Measurements from ENCODE around the gene SKP1. TPM values are rescaled to one million over a fixed set of nuclear protein-coding genes. Genes with fewer than 3 reads are reported as not detected.

SKP1 gene
- total RNA-seq, 1 donor from 2014 or later: 506 TPM

- Histone ChIP-seq H3K4me1 (peaks cover 13% of the 10 kb centered on the region), H3K4me3 (no peak overlapping the region), H3K9me3 (replicated peaks) (no peaks in the 10 kb centered on the region), H3K36me3 (no peaks in the 10 kb centered on the region), H3K27me3 (ENCODE audit: low read depth) (no peaks in the 10 kb centered on the region), H3K27ac (replicated peaks) (no peak overlapping the region)
- TF ChIP-seq, protein P1, sequence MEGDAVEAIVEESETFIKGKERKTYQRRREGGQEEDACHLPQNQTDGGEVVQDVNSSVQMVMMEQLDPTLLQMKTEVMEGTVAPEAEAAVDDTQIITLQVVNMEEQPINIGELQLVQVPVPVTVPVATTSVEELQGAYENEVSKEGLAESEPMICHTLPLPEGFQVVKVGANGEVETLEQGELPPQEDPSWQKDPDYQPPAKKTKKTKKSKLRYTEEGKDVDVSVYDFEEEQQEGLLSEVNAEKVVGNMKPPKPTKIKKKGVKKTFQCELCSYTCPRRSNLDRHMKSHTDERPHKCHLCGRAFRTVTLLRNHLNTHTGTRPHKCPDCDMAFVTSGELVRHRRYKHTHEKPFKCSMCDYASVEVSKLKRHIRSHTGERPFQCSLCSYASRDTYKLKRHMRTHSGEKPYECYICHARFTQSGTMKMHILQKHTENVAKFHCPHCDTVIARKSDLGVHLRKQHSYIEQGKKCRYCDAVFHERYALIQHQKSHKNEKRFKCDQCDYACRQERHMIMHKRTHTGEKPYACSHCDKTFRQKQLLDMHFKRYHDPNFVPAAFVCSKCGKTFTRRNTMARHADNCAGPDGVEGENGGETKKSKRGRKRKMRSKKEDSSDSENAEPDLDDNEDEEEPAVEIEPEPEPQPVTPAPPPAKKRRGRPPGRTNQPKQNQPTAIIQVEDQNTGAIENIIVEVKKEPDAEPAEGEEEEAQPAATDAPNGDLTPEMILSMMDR (IDR thresholded peaks at IDR 0.05; ENCODE audit: borderline replicate concordance): peak; percentile 96
- peak; percentile 50 for DNase-seq
- intact Hi-C loops (cut with micrococcal nuclease): loop anchor here (2.0 kb wide), 1 partner anchor 104 kb away; no protein-coding TSS in a partner anchor
These were observed 7.7 kb upstream of the SKP1 start for GRCh38 chr5:134184155-134185135.

DNA sequence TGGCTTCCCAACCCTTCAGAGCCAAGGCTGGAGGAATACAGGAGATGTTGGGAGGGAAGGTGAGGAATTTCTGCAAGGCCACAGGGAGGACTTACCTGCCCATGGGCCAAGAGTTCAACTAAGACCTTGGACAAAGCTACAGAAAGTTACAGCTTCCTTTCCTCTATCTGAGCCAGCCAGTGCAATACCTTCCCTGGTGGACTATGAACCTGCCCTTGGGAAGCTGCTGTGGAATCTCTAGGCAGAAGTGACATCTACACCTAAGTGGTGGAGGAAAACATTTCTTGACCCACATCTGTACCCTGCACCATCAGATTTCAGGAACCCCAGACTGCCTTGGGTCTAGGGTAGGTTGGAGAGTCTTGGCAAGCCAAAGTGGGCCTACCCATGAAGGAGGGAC lies 6.7 kb upstream of the SKP1 start:
- no peak for DNase-seq
- intact Hi-C loops (cut with micrococcal nuclease): no loop called here
- TF ChIP-seq, protein P1 (IDR thresholded peaks at IDR 0.05; ENCODE audit: borderline replicate concordance): no peak
- Histone ChIP-seq H3K9me3 (replicated peaks) (no peaks in the 10 kb centered on the region), H3K4me3 (no peak overlapping the region), H3K36me3 (no peaks in the 10 kb centered on the region), H3K27ac (replicated peaks) (no peak overlapping the region), H3K27me3 (ENCODE audit: low read depth) (no peaks in the 10 kb centered on the region), H3K4me1 (peaks cover 11% of the 10 kb centered on the region)

DNA sequence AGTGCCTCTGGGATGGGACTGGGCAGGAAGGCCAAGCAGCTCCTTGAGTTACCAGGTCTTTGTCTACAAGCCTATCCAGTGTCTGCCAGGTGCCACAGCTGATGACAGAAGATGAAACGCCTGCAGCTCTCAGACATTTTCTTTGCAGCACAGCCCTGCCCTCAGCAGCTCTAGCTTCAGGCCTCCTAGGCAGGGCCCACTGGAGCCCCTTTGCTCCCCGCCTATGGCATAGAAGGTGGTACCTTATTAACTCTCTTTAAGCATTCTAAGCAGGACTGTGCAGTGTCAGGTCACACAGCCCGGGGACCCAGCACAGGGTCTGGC lies 1.3 kb upstream of the SKP1 start:
- Histone ChIP-seq H3K9me3 (replicated peaks) (no peaks in the 10 kb centered on the region), H3K4me1 (peaks cover 47% of the 10 kb centered on the region), H3K27ac (replicated peaks) (peak overlapping the region; percentile 100), H3K27me3 (ENCODE audit: low read depth) (no peaks in the 10 kb centered on the region), H3K4me3 (peak overlapping the region; percentile 96), H3K36me3 (peaks cover 4% of the 10 kb centered on the region)
- DNase-seq: no peak
- intact Hi-C loops (cut with micrococcal nuclease): no loop called here
- TF ChIP-seq, protein P1 (IDR thresholded peaks at IDR 0.05; ENCODE audit: borderline replicate concordance): no peak

DNA sequence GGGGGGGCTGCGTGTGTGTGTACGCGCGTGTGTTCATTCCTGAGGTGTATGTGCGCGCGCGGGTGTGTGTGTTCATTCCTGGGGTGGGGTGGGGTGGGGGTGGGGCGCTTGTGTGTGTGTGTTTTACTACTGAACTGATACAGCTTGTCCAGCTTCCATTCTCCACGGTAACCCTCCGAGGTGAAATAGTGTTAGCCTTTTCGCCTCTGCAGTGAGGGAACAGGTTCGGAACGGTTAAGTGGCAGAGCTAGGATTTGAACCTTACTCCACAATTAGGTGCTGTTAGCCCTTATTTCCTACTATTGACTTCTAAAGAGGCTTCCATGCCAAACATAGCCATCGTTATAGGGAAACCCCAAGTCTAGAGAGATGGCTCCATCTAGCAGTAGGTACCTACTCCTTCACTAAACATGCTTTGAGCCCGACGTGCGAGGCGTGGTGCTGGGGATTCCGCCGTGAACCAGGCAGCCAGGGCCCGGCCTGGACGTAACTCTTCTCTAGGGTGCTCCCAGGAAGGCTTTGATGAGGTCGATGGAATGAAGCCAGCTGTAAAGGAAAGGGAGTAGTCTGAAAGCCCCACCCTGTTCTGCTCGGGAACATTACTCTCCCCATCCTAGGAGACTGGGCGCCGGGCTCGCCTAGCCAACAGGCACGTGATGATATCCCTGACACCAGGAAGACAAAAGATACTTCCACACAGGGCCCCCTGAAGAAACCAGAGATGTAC lies 782 bp upstream of the SKP1 start:
- Histone ChIP-seq H3K4me1 (peaks cover 50% of the 10 kb centered on the region), H3K36me3 (peaks cover 10% of the 10 kb centered on the region), H3K27me3 (ENCODE audit: low read depth) (no peaks in the 10 kb centered on the region), H3K27ac (replicated peaks) (peak overlapping the region; percentile 100), H3K9me3 (replicated peaks) (no peaks in the 10 kb centered on the region), H3K4me3 (peak overlapping the region; percentile 96)
- TF ChIP-seq, protein P1 (IDR thresholded peaks at IDR 0.05; ENCODE audit: borderline replicate concordance): no peak
- DNase-seq: no peak
- intact Hi-C loops (cut with micrococcal nuclease): no loop called here

- no peaks in the 10 kb centered on the region for H3K9me3 ChIP-seq (replicated peaks)
- peaks cover 25% of the 10 kb centered on the region for H3K36me3 ChIP-seq
- intact Hi-C loops (cut with micrococcal nuclease): no loop called here
- no peaks in the 10 kb centered on the region for H3K27me3 ChIP-seq (ENCODE audit: low read depth)
- DNase-seq: peak; percentile 22
- peaks cover 65% of the 10 kb centered on the region for H3K4me1 ChIP-seq
- H3K4me3 ChIP-seq: peak overlapping the region; percentile 96
- H3K27ac ChIP-seq (replicated peaks): peak overlapping the region; percentile 100
- TF ChIP-seq, protein P1 (IDR thresholded peaks at IDR 0.05; ENCODE audit: borderline replicate concordance): no peak
These were observed 734 bp downstream of the SKP1 start for GRCh38 chr5:134175921-134176510.

Measured in left ventricle myocardium inferior (tissue), 1 donor.